ENCODE data around the gene NLRP7. TPM values are rescaled to one million over a fixed set of nuclear protein-coding genes. Genes with fewer than 3 reads are reported as not detected.

Gene NLRP7
- total RNA-seq, 6 experiments from 2014 or later: not detected

GRCh38 chr19:54883228-54883627, 64.1 kb downstream of the NLRP7 start:
- H3K9me3 ChIP-seq: no peaks in the 10 kb centered on the region
- H3K27me3 ChIP-seq: no peaks in the 10 kb centered on the region
- H3K4me3 ChIP-seq: no peak overlapping the region
- no peaks in the 10 kb centered on the region for H3K36me3 ChIP-seq
- intact Hi-C loops (cut with DNase I): no loop called here
- TF ChIP-seq CTCF (IDR thresholded peaks at IDR 0.05): no peak
- TF ChIP-seq POLR2A (IDR thresholded peaks at IDR 0.05): no peak
- H3K27ac ChIP-seq: no peak overlapping the region
- 32% methylated on average over 6 of the region's 9 CpGs for WGBS (ENCODE audit: insufficient coverage, low coverage, low lambda C conversion rate, missing lambda C conversion rate)
- ATAC-seq (peak in 1 of 4 donors; percentile 20), DNase-seq (no peak)
- H3K4me1 ChIP-seq: no peaks in the 10 kb centered on the region

DNA sequence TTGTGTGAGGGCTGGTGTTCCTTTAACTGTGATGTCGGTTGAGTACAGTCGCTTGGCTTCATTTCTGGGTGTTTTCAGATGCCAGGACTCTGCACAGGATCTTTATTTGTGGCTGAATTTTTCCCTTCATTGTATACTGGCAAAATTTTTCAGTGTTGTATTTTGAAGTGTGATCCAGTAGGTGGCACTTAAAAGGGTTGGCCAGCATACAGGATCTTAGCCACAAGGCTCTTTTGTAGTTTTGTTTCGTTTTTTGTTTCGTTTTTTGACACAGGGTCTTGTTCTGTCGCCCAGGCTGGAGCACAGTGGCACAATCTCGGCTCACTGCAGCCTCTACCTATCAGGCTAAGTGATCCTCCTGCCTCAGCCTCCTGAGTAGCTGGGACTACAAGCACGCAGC, 64.6 kb downstream of the NLRP7 start:
- Histone ChIP-seq H3K4me1 (no peaks in the 10 kb centered on the region), H3K9me3 (no peaks in the 10 kb centered on the region), H3K27ac (no peak overlapping the region), H3K36me3 (no peaks in the 10 kb centered on the region), H3K4me3 (no peak overlapping the region), H3K27me3 (no peaks in the 10 kb centered on the region)
- 35% methylated on average over 6 of the region's 7 CpGs for WGBS (ENCODE audit: insufficient coverage, low coverage, low lambda C conversion rate, missing lambda C conversion rate)
- DNase-seq: no peak
- ATAC-seq: peak in 1 of 4 donors; percentile 38
- TF ChIP-seq CTCF (IDR thresholded peaks at IDR 0.05) (no peak), POLR2A (IDR thresholded peaks at IDR 0.05) (no peak)
- intact Hi-C loops (cut with DNase I): no loop called here

GRCh38 chr19:54881884-54882283, 65.4 kb downstream of the NLRP7 start:
- H3K27ac ChIP-seq: no peak overlapping the region
- no peak for TF ChIP-seq CTCF (IDR thresholded peaks at IDR 0.05)
- no peak for TF ChIP-seq POLR2A (IDR thresholded peaks at IDR 0.05)
- DNase-seq (no peak), ATAC-seq (no peak)
- H3K9me3 ChIP-seq: no peaks in the 10 kb centered on the region
- H3K27me3 ChIP-seq: no peaks in the 10 kb centered on the region
- intact Hi-C loops (cut with DNase I): no loop called here
- H3K4me1 ChIP-seq: no peaks in the 10 kb centered on the region
- no peak overlapping the region for H3K4me3 ChIP-seq
- H3K36me3 ChIP-seq: no peaks in the 10 kb centered on the region
- 8% methylated on average over 2 of the region's 6 CpGs for WGBS (ENCODE audit: insufficient coverage, low coverage, low lambda C conversion rate, missing lambda C conversion rate)

DNA sequence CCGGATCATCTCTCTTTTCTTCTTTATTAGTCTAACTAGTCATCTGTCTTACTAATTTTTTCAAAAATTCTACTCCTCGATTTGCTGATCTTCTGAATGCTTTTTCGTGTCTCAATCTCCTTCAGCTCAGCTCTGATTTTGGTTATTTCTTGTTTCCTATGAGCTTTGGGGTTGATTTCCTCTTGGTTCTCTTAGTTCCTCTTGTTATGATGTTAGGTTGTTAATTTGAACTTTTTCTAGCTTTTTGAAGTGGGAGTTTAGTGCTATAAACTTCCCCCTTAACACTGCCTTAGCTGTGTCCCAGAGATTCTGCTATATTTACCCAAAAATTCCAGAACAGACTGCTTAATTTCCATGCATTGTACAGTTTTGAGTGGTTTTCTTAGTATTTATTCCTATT, 69.9 kb downstream of the NLRP7 start:
- TF ChIP-seq CTCF (IDR thresholded peaks at IDR 0.05): no peak
- TF ChIP-seq POLR2A (IDR thresholded peaks at IDR 0.05): no peak
- intact Hi-C loops (cut with DNase I): no loop called here
- Histone ChIP-seq H3K36me3 (no peaks in the 10 kb centered on the region), H3K4me3 (no peak overlapping the region), H3K4me1 (no peaks in the 10 kb centered on the region), H3K9me3 (no peaks in the 10 kb centered on the region), H3K27ac (no peak overlapping the region), H3K27me3 (no peaks in the 10 kb centered on the region)
- DNase-seq: no peak
- WGBS (ENCODE audit: insufficient coverage, low coverage, low lambda C conversion rate, missing lambda C conversion rate): 24% methylated on average over 3 of the region's 3 CpGs
- no peak for ATAC-seq

GRCh38 chr19:54875506-54875905, 71.8 kb downstream of the NLRP7 start:
- H3K27me3 ChIP-seq: no peaks in the 10 kb centered on the region
- TF ChIP-seq POLR2A (IDR thresholded peaks at IDR 0.05) (no peak), CTCF (IDR thresholded peaks at IDR 0.05) (no peak)
- 24% methylated on average over 2 of the region's 2 CpGs for WGBS (ENCODE audit: insufficient coverage, low coverage, low lambda C conversion rate, missing lambda C conversion rate)
- intact Hi-C loops (cut with DNase I): no loop called here
- H3K4me3 ChIP-seq: no peak overlapping the region
- H3K27ac ChIP-seq: no peak overlapping the region
- no peaks in the 10 kb centered on the region for H3K4me1 ChIP-seq
- DNase-seq: no peak
- no peaks in the 10 kb centered on the region for H3K9me3 ChIP-seq
- H3K36me3 ChIP-seq: no peaks in the 10 kb centered on the region
- ATAC-seq: peak; percentile 45 to 58 (median 53)
